ENCODE measurements around the gene ELF2. TPM values are rescaled to one million over a fixed set of nuclear protein-coding genes. Genes with fewer than 3 reads are reported as not detected.
A peak's percentile ranks its signal among the peaks of the same experiment; 100 is the strongest.
"Not testable (repeated sequence)": the region's sequence is repeated elsewhere in the genome, so short reads cannot be mapped to it uniquely, and the experiment has no call there.

The ELF2 gene
- polyA plus RNA-seq, 1 of the 3 experiments (the other 2 are of a cell fraction), result 14.0 TPM

GRCh38 chr4:139214039-139214534 is 37.1 kb upstream of the ELF2 start:
- 82% methylated on average over 7 of the region's 7 CpGs for WGBS (ENCODE audit: low lambda C conversion rate)
- Histone ChIP-seq H3K27ac (ENCODE audit: low read depth in 2 of 2, low read length in 1 of 2) (no peak overlapping the region), H2AFZ (ENCODE audit: low read depth) (peak overlapping the region; percentile 30; the same call in 1 of the 2 replicates), H3K79me2 (ENCODE audit: insufficient read depth) (no peaks in the 10 kb centered on the region), H3K4me1 (ENCODE audit: control insufficient read depth in 1 of 2, insufficient read depth in 2 of 2, low read depth in 1 of 2, low read length in 1 of 2) (peaks cover 0 to 9% of the 10 kb centered on the region in 2 experiments; a peak in 2 of 4 replicates), H3K4me3 (ENCODE audit: low read depth in 2 of 2, low read length in 1 of 2) (no peak overlapping the region), H3K36me3 (replicated peaks in 1 of 2; ENCODE audit: control insufficient read depth in 1 of 2, insufficient read depth in 2 of 2, low read length in 1 of 2) (no peaks in the 10 kb centered on the region), H4K20me1 (ENCODE audit: insufficient read depth) (no peaks in the 10 kb centered on the region), H3K9me2 (no peaks in the 10 kb centered on the region), H3K4me2 (no peak overlapping the region), H3K9me3 (no peaks in the 10 kb centered on the region), H3F3A (replicated peaks; ENCODE audit: insufficient read depth) (no peaks in the 10 kb centered on the region), H3K27me3 (ENCODE audit: insufficient read depth) (no peaks in the 10 kb centered on the region), H3K9ac (no peak overlapping the region)
- TF ChIP-seq ZBTB33 (IDR thresholded peaks at IDR 0.05; ENCODE audit: borderline replicate concordance, low read depth) (no peak), IRF3 (IDR thresholded peaks at IDR 0.05; ENCODE audit: low read depth, low read length) (no peak), MXI1 (IDR thresholded peaks at IDR 0.05; ENCODE audit: low read depth, low read length) (no peak), GATA2 (CRISPR knock-in tag; IDR thresholded peaks at IDR 0.05) (no peak), USF2 (IDR thresholded peaks at IDR 0.05; ENCODE audit: borderline replicate concordance, low read depth, low read length) (no peak), SIN3A (IDR thresholded peaks at IDR 0.05; ENCODE audit: borderline replicate concordance, low read depth, low read length) (no peak), RXRA (IDR thresholded peaks at IDR 0.05; ENCODE audit: borderline replicate concordance, low read depth) (no peak), USF1 (IDR thresholded peaks at IDR 0.05; ENCODE audit: borderline replicate concordance, low read depth) (no peak), PBX3 (IDR thresholded peaks at IDR 0.05) (no peak), RCOR1 (IDR thresholded peaks at IDR 0.05; ENCODE audit: low read length) (no peak), MEF2A (IDR thresholded peaks at IDR 0.05; ENCODE audit: borderline replicate concordance, low read depth) (no peak), FOXJ3 (CRISPR knock-in tag; IDR thresholded peaks at IDR 0.05) (no peak), NRF1 (IDR thresholded peaks at IDR 0.05; ENCODE audit: low read depth, low read length) (no peak)
- DNase-seq, result no peak
- CTCF ChIA-PET, result interaction anchor here (1.7 kb wide), 1 partner anchor 14 kb away, joined by 3 read pairs; no protein-coding TSS in a partner anchor
- POLR2A ChIA-PET, result no interaction called here

GRCh38 chr4:139213633-139214032 is 36.6 kb upstream of the ELF2 start:
- 91% methylated on average over 10 of the region's 10 CpGs for WGBS (ENCODE audit: low lambda C conversion rate)

More at GRCh38 chr4:139213633-139214032, 36.6 kb upstream of the ELF2 start:
- H3K36me3 ChIP-seq (replicated peaks in 1 of 2; ENCODE audit: control insufficient read depth in 1 of 2, insufficient read depth in 2 of 2, low read length in 1 of 2); POLR2A ChIA-PET; H3K27me3 ChIP-seq (ENCODE audit: insufficient read depth); H4K20me1 ChIP-seq (ENCODE audit: insufficient read depth); H3K4me2 ChIP-seq; H3K79me2 ChIP-seq (ENCODE audit: insufficient read depth); H3F3A ChIP-seq (replicated peaks; ENCODE audit: insufficient read depth); H3K9ac ChIP-seq; DNase-seq; H3K9me2 ChIP-seq; H3K4me3 ChIP-seq (ENCODE audit: low read depth in 2 of 2, low read length in 1 of 2); H3K4me1 ChIP-seq (ENCODE audit: control insufficient read depth in 1 of 2, insufficient read depth in 2 of 2, low read depth in 1 of 2, low read length in 1 of 2); H3K9me3 ChIP-seq; H2AFZ ChIP-seq (ENCODE audit: low read depth); H3K27ac ChIP-seq (ENCODE audit: low read depth in 2 of 2, low read length in 1 of 2): not testable (repeated sequence)
- CTCF ChIA-PET, result interaction anchor here (1.7 kb wide), 1 partner anchor 14 kb away, joined by 3 read pairs; no protein-coding TSS in a partner anchor
